K562 (cell line): ENCODE data around the gene GSTM5. TPM values are rescaled to one million over a fixed set of nuclear protein-coding genes. Genes with fewer than 3 reads are reported as not detected.
"Not testable (repeated sequence)": the region's sequence is repeated elsewhere in the genome, so short reads cannot be mapped to it uniquely, and the experiment has no call there.

Source experiments
- ATAC-seq: fragments of 200-7000 bp; cut with Tn5 transposase; 3 replicates; pipeline ENCODE4 v1.9.1; 2020; ENCODE audit warnings: moderate library complexity
- BruUV-seq: library from RNA; stranded (reverse); fragments of 400-500 nt; replicated peaks from 2 replicates; lab custom pipeline; 2021; lab: Mats Ljungman, UMichigan
- CTCF ChIA-PET: fragments of 300-600 bp; formaldehyde crosslinking; extraction: SDS; loops from one replicate; lab custom pipeline; 2021; ENCODE audit warnings: low intra/inter-chr PET ratio; lab: Yijun Ruan, JAX
- POLR2A ChIA-PET: fragments of 300-600, 350-650 bp; sonication (Branson Sonifier 250); formaldehyde crosslinking; extraction: SDS; loops from one replicate; lab custom pipeline; 2021; ENCODE audit warnings: antibody characterized with exemption, inconsistent platforms; lab: Yijun Ruan, JAX
- DNase-seq, 4 experiments: peaks; one replicate each; pipeline versions ENCODE4 v3.0.0 to v3.0.0-alpha.2; 2011 to 2018; ENCODE audit warnings: low spot score in 3 of 4, mixed read lengths in 3 of 4; ENCODE audit errors: extremely low read depth in 1 of 4
- FAIRE-seq: peaks from 2 replicates; lab custom pipeline; 2011; peaks lifted over from hg19 to GRCh38; lab: Jason Lieb, UNC
- H2AFZ ChIP-seq: 2 replicates; pipeline ENCODE4 v1.6.0; 2011; ENCODE audit warnings: low read depth, low read length, control low read depth, inconsistent platforms
- H3K27ac ChIP-seq: fragments of 200-600 bp; 3 replicates; pipeline ENCODE4 v1.8.0; 2011; ENCODE audit warnings: low read depth, mild to moderate bottlenecking, control low read depth, inconsistent platforms, low read length, moderate library complexity, mixed read lengths; ENCODE audit errors: extremely low read depth
- H3K27me3 ChIP-seq, 2 experiments: fragments of 300-600 bp in 1 of 2; 2 replicates in 1 of 2; 3 replicates in 1 of 2; pipeline versions ENCODE4 v1.6.0 to v1.8.0; 2011; ENCODE audit warnings: inconsistent platforms in 2 of 2, low read length in 2 of 2, mild to moderate bottlenecking in 1 of 2, mixed read lengths in 1 of 2, moderate library complexity in 1 of 2; ENCODE audit not compliant: control insufficient read depth in 2 of 2, insufficient read depth in 2 of 2
- H3K36me3 ChIP-seq: fragments of 300-600 bp; 3 replicates; pipeline ENCODE4 v1.8.0; 2011; ENCODE audit warnings: mild to moderate bottlenecking, low read length, inconsistent platforms; ENCODE audit not compliant: control insufficient read depth, insufficient read depth
- H3K4me1 ChIP-seq, 2 experiments: fragments of 200-600 bp in 1 of 2; replicated peaks in 1 of 2; 2 replicates in 1 of 2; 3 replicates in 1 of 2; pipeline versions ENCODE4 v1.5.1 to v1.8.0; 2011; ENCODE audit warnings: inconsistent platforms in 2 of 2, low read length in 2 of 2, mild to moderate bottlenecking in 1 of 2, mixed read lengths in 1 of 2, moderate library complexity in 1 of 2; ENCODE audit not compliant: control insufficient read depth in 2 of 2, insufficient read depth in 2 of 2
- H3K4me2 ChIP-seq: 2 replicates; pipeline ENCODE4 v1.6.1; 2011; ENCODE audit warnings: low read length, control low read depth, inconsistent platforms, mixed read lengths; ENCODE audit not compliant: insufficient read depth
- H3K4me3 ChIP-seq: fragments of 200-600 bp; sonication (generic), shearing (Covaris generic); 2 replicates; pipeline ENCODE4 v1.5.1; 2016; ENCODE audit warnings: control low read depth, inconsistent platforms
- H3K79me2 ChIP-seq: fragments of 200-600 bp; 3 replicates; pipeline ENCODE4 v1.8.0; 2011; ENCODE audit warnings: low read length, inconsistent platforms; ENCODE audit not compliant: control insufficient read depth, insufficient read depth
- H3K9ac ChIP-seq, 2 experiments: 2 replicates each; pipeline versions ENCODE4 v1.6.0 to v1.6.1; 2011; ENCODE audit warnings: low read depth in 2 of 2, low read length in 2 of 2, control low read depth in 1 of 2, inconsistent platforms in 1 of 2, mild to moderate bottlenecking in 1 of 2, mixed read lengths in 1 of 2; ENCODE audit not compliant: insufficient read depth in 1 of 2
- H3K9me1 ChIP-seq: one replicate; pipeline ENCODE4 v1.6.0; 2011; ENCODE audit warnings: inconsistent platforms, mild to moderate bottlenecking, low read length, moderate library complexity; ENCODE audit not compliant: control insufficient read depth, insufficient read depth
- H3K9me3 ChIP-seq: replicated peaks from 2 replicates; pipeline ENCODE4 v1.5.1; 2011; ENCODE audit warnings: low read depth, low read length, inconsistent platforms; ENCODE audit not compliant: control insufficient read depth, insufficient read depth
- H4K20me1 ChIP-seq: replicated peaks from 2 replicates; pipeline ENCODE4 v1.6.1; 2011; ENCODE audit warnings: low read length, inconsistent platforms, mixed read lengths; ENCODE audit not compliant: control insufficient read depth, insufficient read depth
- WGBS: fragments of 100-300 bp; shearing (Covaris generic); methylation state at CpG from one replicate; pipeline ENCODE4 v1.1.6; 2016; ENCODE audit warnings: low coverage, mixed read lengths; ENCODE audit not compliant: insufficient coverage; ENCODE audit errors: missing lambda C conversion rate; 5-methylcytosine and 5-hydroxymethylcytosine counted together
- in situ Hi-C: fragments of 300-500 bp; cut with MboI; formaldehyde crosslinking; loops from 4 replicates; pipeline ENCODE4 v1.15.0; 2018; ENCODE audit warnings: inconsistent platforms, mixed read lengths
- intact Hi-C: fragments of 100-400 bp; cut with micrococcal nuclease; formaldehyde crosslinking; loops from 2 replicates; pipeline ENCODE4 v1.14.2; 2022
- polyA plus RNA-seq, 8 experiments: library from polyadenylated mRNA; depleted of rRNA in 4 of 8; stranded (reverse) in 5 of 8; unstranded in 3 of 8; fragments of >200 nt; fragmentation: Nextera tagmentation in 2 of 8; fragmentation: Illumina TruSeq in 1 of 8; extraction: Ambion mirVana in 2 of 8; extraction: Trizol in 1 of 8; gene quantifications; 2 replicates each; pipeline versions ENCODE4 v1.2.1 to v1.2.3, GENCODE V29; 2011 to 2014; ENCODE audit warnings: inconsistent platforms in 1 of 8, missing spikeins in 1 of 8
- total RNA-seq, 7 experiments: library from RNA; depleted of rRNA in 6 of 7; stranded (reverse); fragments of >200 nt in 6 of 7; fragmentation: Illumina TruSeq in 2 of 7; extraction: Trizol in 2 of 7; gene quantifications; 2 replicates each; pipeline versions ENCODE4 v1.2.1 to v1.2.3, GENCODE V29; 2011 to 2021; ENCODE audit warnings: low replicate concordance in 1 of 7

GSTM5 gene
- total and polyA plus RNA-seq, 9 of the 15 experiments (the other 6 are each of a cell fraction or from before 2014, with no cell fraction given), result not detected

DNA sequence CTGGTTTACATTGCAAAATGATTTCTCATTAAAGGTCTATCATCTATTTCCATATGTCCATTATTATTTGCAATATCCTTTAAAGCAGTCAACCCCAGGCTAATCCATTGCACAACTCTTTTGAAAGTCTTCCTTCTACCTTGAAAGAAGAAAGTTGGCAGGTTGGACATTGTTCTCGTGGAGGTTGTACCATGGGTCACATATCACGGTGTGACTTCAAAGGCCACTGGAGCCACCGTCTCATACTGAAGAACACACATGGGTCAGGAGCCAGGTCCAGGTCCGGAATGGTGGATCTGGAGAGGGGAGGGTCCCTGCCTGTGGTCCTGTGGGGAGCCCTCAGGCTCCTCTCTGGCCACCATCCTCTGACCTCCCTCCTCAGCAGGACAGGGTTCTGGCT, 26.2 kb upstream of the GSTM5 start:
- in situ Hi-C loops, ATAC-seq, H3K27me3 ChIP-seq, DNase-seq, H3K9me3 ChIP-seq, POLR2A ChIA-PET, CTCF ChIA-PET, H2AFZ ChIP-seq, BruUV-seq, H3K4me3 ChIP-seq, H3K9ac ChIP-seq, intact Hi-C loops, H3K4me2 ChIP-seq, H3K36me3 ChIP-seq, FAIRE-seq, H3K27ac ChIP-seq, H3K9me1 ChIP-seq, H4K20me1 ChIP-seq, H3K4me1 ChIP-seq, H3K79me2 ChIP-seq: not testable (repeated sequence)
- WGBS, result no CpG with 5 or more reads among the region's 4 CpGs

DNA sequence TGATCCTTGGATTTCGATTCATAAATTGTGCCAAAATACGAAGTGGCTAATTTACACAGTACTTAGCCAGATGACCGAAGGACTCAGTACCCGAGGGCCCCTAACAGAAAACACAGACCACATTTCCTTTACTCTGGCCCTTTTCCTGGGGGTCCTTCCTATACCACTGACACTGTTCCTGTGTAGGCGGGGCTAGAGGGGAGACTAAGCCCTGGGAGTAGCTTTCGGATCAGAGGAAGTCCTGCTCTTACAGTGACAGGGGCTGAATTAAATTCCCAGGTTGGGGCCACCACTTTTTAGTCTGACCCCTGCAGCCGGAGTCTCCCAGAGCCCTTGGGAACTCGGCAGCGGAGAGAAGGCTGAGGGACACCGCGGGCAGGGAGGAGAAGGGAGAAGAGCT, 24.9 kb upstream of the GSTM5 start:
- H3K4me2 ChIP-seq, H3K4me3 ChIP-seq, H3K9me1 ChIP-seq, H3K9me3 ChIP-seq, intact Hi-C loops, in situ Hi-C loops, ATAC-seq, BruUV-seq, DNase-seq, H2AFZ ChIP-seq, H3K9ac ChIP-seq, H3K4me1 ChIP-seq, CTCF ChIA-PET, POLR2A ChIA-PET, FAIRE-seq, H3K27me3 ChIP-seq, H4K20me1 ChIP-seq, H3K27ac ChIP-seq, H3K79me2 ChIP-seq, H3K36me3 ChIP-seq: not testable (repeated sequence)
- WGBS, result 31% methylated on average over 2 of the region's 11 CpGs
